Measurements from ENCODE around the gene COL6A6.

COL6A6 gene, protein sequence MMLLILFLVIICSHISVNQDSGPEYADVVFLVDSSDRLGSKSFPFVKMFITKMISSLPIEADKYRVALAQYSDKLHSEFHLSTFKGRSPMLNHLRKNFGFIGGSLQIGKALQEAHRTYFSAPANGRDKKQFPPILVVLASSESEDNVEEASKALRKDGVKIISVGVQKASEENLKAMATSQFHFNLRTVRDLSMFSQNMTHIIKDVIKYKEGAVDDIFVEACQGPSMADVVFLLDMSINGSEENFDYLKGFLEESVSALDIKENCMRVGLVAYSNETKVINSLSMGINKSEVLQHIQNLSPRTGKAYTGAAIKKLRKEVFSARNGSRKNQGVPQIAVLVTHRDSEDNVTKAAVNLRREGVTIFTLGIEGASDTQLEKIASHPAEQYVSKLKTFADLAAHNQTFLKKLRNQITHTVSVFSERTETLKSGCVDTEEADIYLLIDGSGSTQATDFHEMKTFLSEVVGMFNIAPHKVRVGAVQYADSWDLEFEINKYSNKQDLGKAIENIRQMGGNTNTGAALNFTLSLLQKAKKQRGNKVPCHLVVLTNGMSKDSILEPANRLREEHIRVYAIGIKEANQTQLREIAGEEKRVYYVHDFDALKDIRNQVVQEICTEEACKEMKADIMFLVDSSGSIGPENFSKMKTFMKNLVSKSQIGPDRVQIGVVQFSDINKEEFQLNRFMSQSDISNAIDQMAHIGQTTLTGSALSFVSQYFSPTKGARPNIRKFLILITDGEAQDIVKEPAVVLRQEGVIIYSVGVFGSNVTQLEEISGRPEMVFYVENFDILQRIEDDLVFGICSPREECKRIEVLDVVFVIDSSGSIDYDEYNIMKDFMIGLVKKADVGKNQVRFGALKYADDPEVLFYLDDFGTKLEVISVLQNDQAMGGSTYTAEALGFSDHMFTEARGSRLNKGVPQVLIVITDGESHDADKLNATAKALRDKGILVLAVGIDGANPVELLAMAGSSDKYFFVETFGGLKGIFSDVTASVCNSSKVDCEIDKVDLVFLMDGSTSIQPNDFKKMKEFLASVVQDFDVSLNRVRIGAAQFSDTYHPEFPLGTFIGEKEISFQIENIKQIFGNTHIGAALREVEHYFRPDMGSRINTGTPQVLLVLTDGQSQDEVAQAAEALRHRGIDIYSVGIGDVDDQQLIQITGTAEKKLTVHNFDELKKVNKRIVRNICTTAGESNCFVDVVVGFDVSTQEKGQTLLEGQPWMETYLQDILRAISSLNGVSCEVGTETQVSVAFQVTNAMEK (N-terminal part only)

DNA sequence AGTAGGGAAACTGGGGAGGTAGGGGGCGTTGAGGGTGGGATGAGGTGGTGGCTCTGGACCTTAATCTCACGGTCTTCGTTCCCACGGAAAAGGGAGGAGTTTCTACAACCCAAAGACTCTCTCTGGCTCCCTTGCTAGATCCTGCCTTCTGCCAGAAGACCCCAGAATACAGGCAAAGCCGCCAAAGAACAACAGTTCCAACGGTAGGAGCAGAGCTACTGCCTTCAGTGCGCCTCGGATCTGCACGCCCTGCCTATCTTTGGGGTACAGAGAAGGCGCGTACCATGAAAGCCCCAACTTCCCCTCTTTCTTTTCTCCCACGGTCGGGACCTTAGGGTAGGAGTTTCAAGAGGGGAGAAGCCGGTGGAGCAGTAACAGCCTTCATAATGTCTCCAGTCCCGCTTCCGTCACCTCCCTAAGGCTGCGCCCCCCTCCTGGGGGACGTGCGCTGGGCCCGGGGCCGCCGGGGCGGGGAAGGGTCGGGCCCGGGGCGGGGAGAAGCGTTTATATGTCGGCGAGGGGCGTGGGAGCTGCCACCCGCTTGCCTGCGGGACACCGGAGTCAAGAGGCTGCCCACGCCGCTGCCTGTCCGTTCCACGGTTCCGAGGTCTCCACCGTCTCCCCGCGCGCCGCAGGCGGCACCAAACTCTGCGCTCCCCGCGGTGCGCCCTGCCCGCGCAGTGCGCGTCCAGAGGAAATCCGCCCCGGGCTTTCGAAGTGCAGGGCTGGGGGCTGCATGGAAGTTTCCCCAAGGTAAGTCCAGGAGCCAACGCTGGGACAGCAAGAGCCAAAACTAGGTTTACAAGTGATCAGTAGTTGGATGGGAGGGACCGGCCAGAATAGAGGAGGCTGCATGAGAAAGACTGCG is at the start of gene COL6A6:
Gene COL6A6 (plus strand): TSS at position 533 of the 868 bp plus-strand sequence. CDS start 43,188 bp downstream, outside the sequence.
- DNase-seq, result no peak

DNA sequence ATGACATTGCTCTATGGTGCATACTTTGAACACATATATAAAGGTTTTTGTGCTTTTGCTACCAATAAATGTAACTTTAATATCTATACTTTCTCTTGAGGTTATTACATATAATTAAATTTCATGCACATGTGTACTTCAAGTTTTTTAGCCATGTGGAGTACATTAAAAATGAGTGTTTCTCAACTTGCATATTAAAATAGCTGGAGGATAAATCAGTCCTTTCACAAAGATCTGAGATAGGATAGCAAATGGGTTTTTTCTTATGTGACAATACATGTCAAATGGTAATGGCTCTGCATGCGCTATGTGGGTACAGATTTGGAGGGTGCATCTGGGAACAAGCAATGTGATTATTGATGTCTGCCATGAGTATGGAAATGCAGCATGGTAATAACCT is 48.7 kb upstream of the COL6A6 start:
- DNase-seq, result no peak

DNA sequence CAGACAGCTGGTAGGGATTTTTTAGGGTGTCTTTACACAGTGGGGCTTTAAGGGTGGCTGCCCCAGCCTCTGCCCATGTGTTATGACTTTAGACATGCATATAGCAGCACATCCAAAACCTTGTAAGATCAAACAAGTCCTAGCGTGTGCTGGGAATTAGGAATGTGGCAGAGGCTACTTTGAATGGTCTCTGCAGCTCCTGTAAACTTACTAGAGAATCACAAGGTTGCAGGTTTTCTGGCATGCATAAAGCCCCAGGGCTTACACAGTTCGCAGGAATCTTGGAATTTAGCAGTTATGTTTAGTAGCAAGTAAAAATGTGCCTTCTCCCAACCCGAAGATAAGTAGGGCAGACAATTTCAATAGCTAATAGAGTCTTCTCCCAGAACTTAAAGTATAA is 46.9 kb upstream of the COL6A6 start:
- no peak for DNase-seq

DNA sequence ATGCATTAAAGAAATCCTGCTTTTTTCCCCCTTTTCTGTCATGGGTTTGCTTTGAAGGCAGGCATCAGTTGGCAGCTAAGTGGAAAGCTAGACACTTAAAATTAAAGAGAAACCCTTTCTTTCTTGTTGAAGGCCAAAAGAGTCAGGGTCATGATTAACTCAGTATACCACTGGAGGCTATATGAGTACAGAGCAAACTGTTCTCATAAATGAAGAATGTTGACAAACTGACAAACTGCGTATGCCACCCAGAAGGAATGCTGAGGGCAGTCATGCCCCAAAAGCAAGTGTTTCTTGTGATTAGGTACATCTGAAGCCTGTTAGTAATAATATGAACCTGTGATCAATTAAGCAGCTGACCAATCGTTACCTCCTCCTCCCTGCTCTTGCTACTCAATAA is 43.6 kb upstream of the COL6A6 start:
- no peak for DNase-seq

DNA sequence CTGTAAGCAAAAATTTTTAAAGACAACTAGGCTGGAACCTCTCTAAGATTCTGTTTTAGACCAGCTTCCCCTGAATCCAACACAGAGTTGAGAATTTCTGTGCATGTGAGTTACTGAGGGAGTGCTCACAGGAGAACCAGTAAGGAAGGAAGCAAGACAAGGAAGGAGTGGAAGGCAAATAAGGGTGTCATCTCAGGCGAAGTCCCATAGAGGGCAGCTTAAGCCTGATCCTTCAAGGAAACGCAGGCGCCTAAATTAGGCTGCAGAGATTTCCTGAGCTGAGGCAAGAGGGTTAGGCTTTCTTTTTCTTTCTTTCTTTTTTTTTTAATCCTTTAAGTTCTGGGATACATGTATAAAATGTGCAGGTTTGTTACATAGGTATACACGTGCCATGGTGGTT is 36.2 kb upstream of the COL6A6 start:
- DNase-seq, result no peak

DNA sequence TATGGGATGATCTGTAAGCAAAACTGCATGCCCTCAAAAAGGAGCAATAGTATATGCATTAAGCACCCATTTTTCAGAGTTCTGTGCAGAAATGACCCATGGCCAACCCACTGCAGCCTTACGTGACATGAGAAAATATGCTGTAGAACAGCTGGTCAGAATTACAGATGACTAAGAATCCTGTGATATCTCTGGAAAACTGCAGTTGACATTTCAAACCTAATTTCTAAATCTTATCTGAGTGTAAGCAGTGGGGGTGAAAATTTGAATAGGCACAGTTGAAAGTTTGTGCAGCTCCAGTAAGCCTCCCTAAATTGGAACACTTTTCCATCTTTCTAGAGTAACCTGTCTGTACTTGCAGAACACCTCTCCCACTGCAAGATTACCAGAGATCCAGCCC is 28.7 kb upstream of the COL6A6 start:
- no peak for DNase-seq

DNA sequence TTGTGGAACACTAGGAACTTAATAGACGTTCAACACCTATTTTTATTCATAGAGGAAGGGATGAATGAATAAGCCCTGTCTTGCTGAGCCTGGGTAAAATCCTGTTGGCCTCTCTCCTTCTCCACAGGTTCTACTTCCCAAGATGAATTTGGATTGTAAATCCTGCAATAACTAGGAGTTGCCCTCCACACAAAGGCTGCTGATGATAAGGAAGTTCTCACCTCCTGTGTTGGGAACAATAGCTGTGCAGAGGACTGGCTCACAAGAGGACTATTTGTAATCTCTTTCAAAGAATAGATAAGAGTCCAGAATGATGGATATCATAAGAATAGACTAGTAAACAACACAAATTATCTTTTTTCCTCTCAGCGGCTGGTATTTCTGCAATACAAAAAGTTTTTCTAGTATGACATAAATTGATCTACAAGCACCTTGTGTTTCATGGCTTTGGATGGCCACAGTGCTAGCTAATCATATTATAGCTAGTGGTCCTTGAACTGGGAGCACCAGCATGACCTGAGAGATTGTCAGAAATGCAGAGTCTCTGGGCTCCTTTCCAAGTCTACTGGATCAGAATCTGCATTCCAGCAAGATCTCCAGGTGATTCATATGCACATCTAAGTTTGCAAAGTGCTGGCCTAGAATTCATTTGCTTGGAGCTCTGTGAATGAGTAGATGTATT is 28.1 kb upstream of the COL6A6 start:
- DNase-seq, result no peak

DNA sequence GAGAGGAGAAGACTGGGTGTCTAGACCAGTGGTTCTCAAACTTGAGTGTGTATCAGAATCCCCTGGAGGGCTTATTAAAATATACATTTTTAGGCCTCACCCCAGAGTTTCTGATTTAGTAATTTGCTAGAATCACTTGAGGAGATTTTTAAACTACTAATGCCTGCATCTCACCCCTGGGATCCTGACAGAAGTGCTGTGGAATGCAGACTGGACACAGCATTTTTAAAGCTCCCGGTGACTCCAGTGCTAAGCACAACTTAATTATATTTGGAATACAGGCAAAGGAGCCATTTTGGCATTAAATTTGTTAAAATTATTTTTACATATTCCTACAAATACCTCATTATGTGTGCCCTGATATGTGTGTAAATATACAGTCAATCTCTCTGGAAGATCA is 26.7 kb upstream of the COL6A6 start:
- DNase-seq, result no peak

DNA sequence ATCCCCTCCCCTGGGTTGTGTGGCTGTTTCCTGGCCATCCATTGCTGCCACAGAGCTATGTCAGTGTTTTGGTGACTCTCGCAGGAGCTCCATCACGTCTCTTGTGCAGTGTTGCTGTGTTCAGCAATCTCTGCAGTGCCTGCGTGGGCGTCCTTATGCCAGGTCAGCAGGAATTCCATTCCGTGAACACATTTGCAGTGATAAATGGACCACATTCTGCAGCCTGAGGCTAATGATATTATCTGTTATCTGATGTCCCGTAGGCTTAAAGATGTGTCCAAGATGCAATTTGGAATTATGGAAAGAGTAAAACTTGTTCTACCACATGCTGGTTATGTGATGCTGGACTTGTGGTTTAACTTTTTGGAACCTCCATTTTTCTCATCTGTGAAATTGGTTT is 25.5 kb upstream of the COL6A6 start:
- DNase-seq, result no peak

DNA sequence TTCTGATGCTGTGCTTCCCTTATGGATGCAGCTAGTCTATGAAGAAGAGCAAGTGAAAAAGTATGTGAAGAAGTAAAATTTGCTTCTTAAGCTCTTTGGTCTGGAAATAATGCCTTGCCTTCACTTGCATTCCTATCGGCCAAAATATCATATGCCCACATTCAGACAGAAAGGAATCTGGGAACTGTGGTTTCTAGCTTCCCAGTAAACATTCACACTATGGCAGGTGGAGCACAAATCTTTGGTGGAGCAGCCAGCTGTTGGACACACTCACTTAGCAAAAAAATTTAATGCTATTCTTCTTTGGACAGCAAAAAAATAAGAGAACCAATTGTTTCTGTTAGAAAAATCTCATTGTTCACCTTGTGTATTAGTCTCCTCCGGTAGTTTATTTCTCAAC is 12.3 kb upstream of the COL6A6 start:
- DNase-seq, result no peak

DNA sequence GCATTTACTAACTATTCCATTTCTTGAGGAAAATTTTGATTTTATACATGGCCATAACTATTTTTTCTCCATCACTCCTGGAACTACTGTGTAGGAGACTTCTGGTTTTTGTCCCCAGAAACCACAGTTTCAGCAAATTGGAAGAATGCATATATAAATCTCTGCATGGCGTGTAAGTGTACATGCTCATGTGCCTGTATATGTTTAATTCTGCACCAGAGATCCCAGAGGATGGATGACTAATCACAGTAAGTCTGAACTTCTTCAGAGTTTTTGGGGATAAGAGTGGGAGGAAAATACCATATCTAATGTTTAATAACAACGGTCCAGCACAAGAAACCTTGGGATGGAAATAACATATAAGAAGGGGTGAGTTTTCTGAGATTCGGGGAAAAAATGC is 10.9 kb upstream of the COL6A6 start:
- DNase-seq, result no peak

DNA sequence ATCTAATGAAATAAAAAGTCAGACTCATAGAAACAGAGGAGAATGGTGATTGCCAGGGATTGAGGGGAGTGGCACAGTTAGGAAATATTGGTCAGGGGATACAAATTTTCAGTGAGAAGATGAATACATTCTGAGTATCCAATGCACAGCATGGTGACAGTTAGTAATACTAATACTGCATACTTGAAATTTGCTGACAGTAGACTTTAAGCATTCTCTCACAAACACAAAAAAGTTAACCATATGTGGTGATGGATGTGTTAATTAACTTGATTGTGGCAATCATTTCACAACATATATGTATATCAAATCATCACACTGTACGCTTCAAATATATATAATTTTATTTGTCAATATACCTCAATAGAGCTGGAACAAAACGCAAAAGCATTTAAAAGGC is 9.2 kb upstream of the COL6A6 start:
- DNase-seq, result no peak

DNA sequence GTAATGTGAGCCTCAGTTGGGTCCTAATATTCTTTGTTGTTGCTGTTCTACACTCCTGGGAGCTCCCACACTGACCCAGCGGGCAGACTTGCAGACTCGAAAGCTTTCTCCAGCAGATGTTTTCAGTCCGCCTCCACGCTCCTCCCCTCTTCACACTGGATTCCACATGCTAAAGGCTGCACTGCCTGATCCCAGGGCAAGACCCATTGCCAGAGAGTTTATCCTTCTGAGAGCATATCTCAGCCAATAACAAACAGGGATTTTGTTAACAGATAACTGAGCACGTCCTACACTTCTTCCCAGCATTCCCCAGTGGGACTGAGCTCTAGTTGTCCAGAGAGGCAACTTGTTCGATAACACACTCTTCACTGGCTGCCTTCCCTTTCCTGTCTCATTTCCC is 8.0 kb upstream of the COL6A6 start:
- no peak for DNase-seq

DNA sequence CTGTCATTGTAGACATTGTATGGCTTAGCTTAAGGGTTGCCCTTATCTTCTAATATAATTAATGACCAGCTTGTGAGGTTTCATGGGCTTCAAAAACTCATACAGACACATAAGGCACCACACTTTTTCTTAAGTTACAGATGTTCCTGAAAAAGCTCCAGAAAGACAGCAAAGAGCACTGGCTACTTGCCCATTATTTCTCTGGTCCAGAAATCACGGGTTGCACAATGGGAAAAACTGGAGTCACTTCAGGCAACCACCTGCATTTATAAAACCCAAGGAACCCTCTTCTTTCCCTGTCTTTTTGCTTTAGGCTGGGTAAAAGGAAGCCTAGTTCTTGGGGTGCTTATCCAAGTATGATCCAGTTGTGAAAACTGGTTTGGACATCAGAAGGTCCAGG is 2.3 kb upstream of the COL6A6 start:
- DNase-seq, result no peak

DNA sequence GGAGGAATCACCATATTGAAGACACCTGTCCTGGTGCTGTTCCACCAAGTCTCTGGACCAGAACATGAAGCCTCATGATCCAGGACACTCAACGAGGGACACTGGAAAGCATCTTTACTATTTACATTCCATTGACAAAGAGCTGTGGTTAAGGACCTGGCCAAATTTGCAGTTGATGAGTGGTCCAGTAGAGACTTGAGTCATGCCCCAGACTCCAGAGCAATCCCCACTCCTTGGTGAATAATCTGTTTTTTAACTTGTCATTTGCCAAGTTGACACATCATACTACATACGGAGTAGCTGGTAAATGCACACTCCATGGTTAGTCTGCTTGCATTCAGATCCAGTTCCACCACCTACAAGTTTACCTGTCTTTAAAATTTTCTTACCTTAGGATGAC is 1.2 kb upstream of the COL6A6 start:
- no peak for DNase-seq

DNA sequence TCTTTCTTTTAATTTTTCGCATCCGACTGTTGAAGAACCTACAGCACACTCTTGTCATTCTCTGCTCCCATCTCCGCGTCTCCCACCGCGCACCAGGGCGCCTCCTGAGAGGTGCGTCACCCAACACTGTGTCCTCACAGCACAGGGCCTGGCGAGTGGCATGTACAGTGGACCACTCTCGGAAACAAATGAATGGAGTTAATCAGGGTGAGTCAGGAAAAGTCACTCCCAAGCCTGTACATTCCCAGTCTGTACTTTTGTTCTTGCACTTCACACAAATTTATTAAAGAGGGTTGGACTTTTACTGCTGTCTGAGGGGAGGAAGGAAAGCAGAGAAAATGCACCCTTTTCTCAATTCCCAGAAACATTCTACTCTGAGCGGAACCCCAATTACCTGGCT is 625 bp downstream of the COL6A6 start:
- no peak for DNase-seq

DNA sequence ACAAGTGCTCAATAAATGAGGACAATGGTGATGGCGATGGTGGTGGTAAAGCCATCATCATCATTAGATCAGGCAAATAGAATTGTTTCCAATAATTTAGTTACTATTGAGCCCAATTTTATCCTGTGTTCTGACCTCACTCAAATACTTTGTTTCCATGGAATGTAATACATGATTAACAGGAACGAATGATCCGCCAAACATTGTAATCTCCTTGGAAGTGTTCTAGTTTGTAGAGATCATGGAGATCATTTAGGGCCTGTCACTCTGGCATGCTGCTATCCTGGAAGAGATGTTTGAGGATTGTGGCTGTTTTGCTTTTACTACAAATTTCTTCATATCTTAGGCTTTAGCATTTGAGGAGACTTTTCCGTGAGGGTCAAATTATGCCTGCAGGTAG is 2.8 kb downstream of the COL6A6 start:
- no peak for DNase-seq

DNA sequence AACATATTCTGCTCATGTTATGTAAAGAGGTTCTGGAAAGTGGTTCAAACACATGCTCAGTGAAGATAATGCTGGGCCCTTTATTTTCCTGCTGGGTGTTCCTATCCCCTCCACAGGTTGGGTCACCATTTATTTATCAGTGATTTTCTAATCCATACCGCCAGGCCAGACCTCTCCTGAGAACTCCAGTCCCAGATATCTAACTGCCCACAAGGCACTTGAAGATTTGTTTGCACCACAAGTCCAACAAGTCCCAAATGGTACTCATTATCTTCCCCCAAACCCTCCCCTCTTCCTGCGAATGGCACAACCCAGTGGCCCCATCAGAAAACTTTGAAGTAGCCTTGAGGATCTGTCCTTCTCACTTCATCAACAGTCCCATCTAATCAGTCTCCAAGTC is 5.4 kb downstream of the COL6A6 start:
- DNase-seq, result no peak

DNA sequence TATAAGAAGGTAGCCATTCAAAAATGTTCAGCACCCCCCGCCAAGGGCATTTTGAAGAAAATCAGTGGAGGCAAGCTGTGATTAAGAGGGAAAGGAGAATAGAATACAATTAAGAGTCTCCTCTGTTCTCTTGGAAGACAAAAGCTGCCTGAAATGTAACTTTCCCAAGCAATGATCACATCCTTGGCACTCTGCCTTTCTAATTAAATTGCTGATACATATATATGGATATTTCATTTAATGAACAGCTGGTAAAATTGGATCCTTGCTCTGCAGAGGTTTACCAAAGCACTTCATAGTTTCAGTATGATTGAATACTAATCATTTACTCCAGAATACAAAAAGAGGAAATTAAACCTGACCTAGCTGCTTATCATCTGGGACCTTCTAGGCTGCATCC is 10.4 kb downstream of the COL6A6 start:
- DNase-seq, result no peak

DNA sequence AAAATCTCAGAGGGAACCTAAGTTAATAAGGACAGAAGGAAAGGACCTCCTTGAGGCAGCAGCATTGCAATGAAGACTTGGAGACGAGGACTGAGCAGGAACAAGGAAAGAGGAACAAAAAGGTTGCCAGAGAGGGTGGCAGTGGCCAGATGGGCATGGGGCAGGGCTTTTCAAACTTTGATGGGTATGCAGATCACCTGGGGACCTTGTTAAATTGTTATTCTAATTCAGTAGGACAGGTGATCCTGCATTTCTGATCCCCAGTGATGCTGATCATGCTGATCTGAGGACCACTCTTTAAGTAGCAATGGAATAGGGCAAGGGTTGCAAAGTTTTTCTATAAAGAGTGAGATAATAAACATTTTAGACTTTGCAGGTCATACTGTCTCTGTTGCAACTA is 11.1 kb downstream of the COL6A6 start:
- no peak for DNase-seq

DNA sequence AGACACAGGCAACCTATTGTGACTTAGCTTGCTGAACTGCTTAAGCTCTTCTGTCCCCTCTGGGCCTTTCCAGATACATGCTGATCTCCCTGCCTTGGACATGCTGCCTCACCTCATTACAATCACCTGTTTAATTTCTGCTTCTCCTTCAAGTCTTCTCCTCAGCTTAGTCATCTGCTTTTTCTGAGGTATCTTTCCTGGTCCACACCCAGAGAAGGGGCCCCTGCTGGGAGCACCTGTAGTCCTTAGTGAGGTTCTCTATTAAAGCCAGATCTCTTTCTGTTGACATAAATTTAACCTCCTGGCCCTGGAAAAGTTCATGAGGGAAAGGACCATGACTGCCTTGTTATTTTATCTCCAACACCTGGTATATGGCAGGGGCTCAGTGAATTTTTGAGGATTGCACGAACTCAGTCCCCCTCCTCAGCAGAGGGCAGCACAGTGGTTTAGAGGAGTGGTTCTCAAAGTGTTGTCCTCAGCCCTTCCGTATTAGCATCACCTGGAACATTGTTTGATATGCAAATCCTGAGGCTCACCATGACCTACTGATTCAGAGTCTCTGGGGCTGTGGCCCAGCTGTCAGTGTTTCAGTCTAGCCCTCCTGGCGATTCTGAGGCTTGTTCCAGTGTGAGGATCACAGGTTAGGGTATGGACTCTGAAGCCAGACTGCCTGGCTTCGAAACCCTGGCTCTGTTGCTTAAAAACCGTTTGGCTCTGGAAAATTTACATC is 12.7 kb downstream of the COL6A6 start:
- DNase-seq, result no peak

Measured in NCI-H1436 treated with DMSO at 0.1 percent for 48 hours (cell line).